Endothelial cell (in vitro differentiated cells): ENCODE results near the gene TTPAL. TPM values are rescaled to one million over a fixed set of nuclear protein-coding genes. Genes with fewer than 3 reads are reported as not detected.

Experiments
- DNase-seq: peaks from one replicate; pipeline ENCODE4 v3.0.0; 2021; ENCODE audit warnings: low spot score
- H3K27ac Mint-ChIP-seq: one replicate; pipeline ENCODE4 v1.8.0; 2021; ENCODE audit warnings: mixed read lengths, inconsistent platforms; ENCODE audit not compliant: unreplicated experiment
- H3K27me3 Mint-ChIP-seq: one replicate; pipeline ENCODE4 v1.8.0; 2021; ENCODE audit warnings: mild to moderate bottlenecking, moderate library complexity, mixed read lengths, inconsistent platforms; ENCODE audit not compliant: unreplicated experiment
- H3K36me3 Mint-ChIP-seq: one replicate; pipeline ENCODE4 v1.8.0; 2021; ENCODE audit warnings: mild to moderate bottlenecking, low read depth, mixed read lengths, inconsistent platforms; ENCODE audit not compliant: unreplicated experiment
- H3K4me1 Mint-ChIP-seq: one replicate; pipeline ENCODE4 v1.8.0; 2021; ENCODE audit warnings: mild to moderate bottlenecking, mixed read lengths, inconsistent platforms; ENCODE audit not compliant: unreplicated experiment
- H3K4me3 Mint-ChIP-seq: one replicate; pipeline ENCODE4 v1.8.0; 2021; ENCODE audit warnings: mild to moderate bottlenecking, mixed read lengths, inconsistent platforms; ENCODE audit not compliant: unreplicated experiment
- H3K9me3 Mint-ChIP-seq: one replicate; pipeline ENCODE4 v1.8.0; 2021; ENCODE audit warnings: mixed read lengths, inconsistent platforms; ENCODE audit not compliant: unreplicated experiment
- total RNA-seq: library from RNA; stranded (reverse); fragmentation: NEBNext Ultra II Directional; extraction: Animal tissue kit (Norgen Biotek cat#: 25700); gene quantifications from one replicate; pipeline ENCODE4 v1.2.1, GENCODE V29; 2021; ENCODE audit not compliant: unreplicated experiment
- TF ChIP-seq, protein P1 (sequence below): fragments of 200-600 bp; sonication (generic); IDR thresholded peaks from one replicate; pipeline ENCODE4 v1.5.0; 2021; ENCODE audit warnings: antibody characterized with exemption; ENCODE audit not compliant: unreplicated experiment

Gene TTPAL
- total RNA-seq, 1 donor from 2014 or later = 10.3 TPM

DNA sequence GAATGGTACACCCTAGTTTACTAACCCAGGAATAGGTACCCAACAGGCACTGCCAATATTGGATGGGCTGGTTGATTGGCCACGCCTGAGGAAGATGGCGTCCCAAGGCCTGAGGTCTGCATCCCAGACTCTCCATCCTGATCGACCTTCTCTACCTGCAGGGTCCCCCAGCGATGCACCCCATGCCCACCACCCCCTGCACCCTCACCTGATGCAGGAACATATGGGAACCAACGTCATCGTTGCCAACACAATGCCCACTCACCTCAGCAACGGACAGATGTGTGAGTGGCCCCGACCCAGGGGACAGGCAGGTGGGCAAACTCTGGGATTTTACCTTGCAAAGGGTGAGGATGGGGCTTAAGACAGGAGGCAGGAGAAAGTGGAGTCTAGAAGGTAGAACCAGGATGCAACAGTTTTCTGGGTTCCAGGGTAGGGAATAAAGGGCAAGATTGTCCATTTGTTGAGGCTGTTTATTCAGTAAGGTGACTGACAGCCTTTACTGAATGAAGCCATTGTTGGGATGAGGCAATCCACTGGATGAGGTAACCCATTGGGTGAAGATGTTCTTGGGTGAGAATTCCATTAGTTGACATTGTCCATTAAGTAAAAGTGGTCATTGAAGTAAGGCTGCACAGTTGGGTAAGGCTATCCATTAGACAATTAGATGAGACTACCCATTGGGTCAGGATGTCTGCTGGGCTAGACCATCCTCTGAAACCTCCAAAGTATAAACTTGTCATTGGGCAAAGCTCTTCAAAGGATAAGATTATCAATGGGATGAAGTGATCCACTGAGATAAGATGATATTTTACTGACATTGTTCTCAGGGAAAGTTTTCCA is 47.3 kb upstream of the TTPAL start:
- H3K27ac Mint-ChIP-seq = no peak overlapping the region

DNA sequence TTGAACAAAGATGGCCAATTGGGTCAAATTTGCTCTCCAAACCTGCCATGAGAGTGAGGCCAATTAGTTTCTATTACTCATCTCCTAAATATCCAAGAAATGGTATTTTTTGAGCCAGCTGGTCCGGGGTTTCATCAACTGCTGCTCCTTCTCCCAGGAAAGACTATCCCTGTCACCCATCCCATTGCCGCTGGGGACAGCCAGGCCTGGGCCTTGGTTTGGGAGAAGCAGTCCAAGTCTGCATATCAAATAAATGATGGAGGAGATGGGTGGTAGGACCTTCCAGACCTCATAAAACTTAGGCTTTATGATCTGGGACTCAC is 46.7 kb upstream of the TTPAL start:
- no peaks in the 10 kb centered on the region for H3K36me3 Mint-ChIP-seq
- no peak for DNase-seq
- no peak overlapping the region for H3K27ac Mint-ChIP-seq
- H3K4me3 Mint-ChIP-seq = no peak overlapping the region
- no peaks in the 10 kb centered on the region for H3K4me1 Mint-ChIP-seq
- TF ChIP-seq, protein P1, sequence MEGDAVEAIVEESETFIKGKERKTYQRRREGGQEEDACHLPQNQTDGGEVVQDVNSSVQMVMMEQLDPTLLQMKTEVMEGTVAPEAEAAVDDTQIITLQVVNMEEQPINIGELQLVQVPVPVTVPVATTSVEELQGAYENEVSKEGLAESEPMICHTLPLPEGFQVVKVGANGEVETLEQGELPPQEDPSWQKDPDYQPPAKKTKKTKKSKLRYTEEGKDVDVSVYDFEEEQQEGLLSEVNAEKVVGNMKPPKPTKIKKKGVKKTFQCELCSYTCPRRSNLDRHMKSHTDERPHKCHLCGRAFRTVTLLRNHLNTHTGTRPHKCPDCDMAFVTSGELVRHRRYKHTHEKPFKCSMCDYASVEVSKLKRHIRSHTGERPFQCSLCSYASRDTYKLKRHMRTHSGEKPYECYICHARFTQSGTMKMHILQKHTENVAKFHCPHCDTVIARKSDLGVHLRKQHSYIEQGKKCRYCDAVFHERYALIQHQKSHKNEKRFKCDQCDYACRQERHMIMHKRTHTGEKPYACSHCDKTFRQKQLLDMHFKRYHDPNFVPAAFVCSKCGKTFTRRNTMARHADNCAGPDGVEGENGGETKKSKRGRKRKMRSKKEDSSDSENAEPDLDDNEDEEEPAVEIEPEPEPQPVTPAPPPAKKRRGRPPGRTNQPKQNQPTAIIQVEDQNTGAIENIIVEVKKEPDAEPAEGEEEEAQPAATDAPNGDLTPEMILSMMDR = no peak
- no peaks in the 10 kb centered on the region for H3K9me3 Mint-ChIP-seq
- H3K27me3 Mint-ChIP-seq = peaks cover 7% of the 10 kb centered on the region

More for the DNA sequence above, 47.3 kb upstream of the TTPAL start:
- TF ChIP-seq, protein P1 = no peak
- H3K4me3 Mint-ChIP-seq = no peak overlapping the region
- H3K4me1 Mint-ChIP-seq = no peaks in the 10 kb centered on the region
- no peak for DNase-seq
- H3K27me3 Mint-ChIP-seq = peaks cover 7% of the 10 kb centered on the region
- H3K36me3 Mint-ChIP-seq = no peaks in the 10 kb centered on the region
- no peaks in the 10 kb centered on the region for H3K9me3 Mint-ChIP-seq

DNA sequence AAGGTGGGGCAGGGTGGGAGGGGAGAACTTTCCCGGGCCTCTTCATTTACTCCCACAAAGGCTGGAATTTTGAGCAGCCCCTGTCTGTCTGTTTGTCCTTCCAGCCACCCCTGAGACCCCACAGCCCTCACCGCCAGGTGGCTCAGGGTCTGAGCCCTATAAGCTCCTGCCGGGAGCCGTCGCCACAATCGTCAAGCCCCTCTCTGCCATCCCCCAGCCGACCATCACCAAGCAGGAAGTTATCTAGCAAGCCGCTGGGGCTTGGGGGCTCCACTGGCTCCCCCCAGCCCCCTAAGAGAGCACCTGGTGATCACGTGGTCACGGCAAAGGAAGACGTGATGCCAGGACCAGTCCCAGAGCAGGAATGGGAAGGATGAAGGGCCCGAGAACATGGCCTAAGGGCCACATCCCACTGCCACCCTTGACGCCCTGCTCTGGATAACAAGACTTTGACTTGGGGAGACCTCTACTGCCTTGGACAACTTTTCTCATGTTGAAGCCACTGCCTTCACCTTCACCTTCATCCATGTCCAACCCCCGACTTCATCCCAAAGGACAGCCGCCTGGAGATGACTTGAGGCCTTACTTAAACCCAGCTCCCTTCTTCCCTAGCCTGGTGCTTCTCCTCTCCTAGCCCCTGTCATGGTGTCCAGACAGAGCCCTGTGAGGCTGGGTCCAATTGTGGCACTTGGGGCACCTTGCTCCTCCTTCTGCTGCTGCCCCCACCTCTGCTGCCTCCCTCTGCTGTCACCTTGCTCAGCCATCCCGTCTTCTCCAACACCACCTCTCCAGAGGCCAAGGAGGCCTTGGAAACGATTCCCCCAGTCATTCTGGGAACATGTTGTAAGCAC is 46.0 kb upstream of the TTPAL start:
- TF ChIP-seq, protein P1 = no peak
- no peak overlapping the region for H3K4me3 Mint-ChIP-seq
- no peaks in the 10 kb centered on the region for H3K4me1 Mint-ChIP-seq
- no peak overlapping the region for H3K27ac Mint-ChIP-seq
- no peaks in the 10 kb centered on the region for H3K9me3 Mint-ChIP-seq
- H3K36me3 Mint-ChIP-seq = no peaks in the 10 kb centered on the region
- H3K27me3 Mint-ChIP-seq = peaks cover 7% of the 10 kb centered on the region
- no peak for DNase-seq

DNA sequence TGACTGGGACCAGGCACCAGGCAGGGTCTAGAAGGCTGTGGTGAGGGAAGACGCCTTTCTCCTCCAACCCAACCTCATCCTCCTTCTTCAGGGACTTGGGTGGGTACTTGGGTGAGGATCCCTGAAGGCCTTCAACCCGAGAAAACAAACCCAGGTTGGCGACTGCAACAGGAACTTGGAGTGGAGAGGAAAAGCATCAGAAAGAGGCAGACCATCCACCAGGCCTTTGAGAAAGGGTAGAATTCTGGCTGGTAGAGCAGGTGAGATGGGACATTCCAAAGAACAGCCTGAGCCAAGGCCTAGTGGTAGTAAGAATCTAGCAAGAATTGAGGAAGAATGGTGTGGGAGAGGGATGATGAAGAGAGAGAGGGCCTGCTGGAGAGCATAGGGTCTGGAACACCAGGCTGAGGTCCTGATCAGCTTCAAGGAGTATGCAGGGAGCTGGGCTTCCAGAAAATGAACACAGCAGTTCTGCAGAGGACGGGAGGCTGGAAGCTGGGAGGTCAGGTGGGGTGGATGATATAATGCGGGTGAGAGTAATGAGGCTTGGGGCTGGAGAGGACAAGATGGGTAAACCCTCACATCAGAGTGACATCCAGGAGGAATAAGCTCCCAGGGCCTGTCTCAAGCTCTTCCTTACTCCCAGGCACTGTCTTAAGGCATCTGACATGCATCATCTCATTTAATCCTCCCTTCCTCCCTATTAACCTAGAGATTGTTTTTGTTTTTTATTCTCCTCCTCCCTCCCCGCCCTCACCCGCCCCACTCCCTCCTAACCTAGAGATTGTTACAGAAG is 45.2 kb upstream of the TTPAL start:
- no peaks in the 10 kb centered on the region for H3K9me3 Mint-ChIP-seq
- no peak overlapping the region for H3K4me3 Mint-ChIP-seq
- H3K36me3 Mint-ChIP-seq = no peaks in the 10 kb centered on the region
- no peak for DNase-seq
- H3K27me3 Mint-ChIP-seq = peaks cover 7% of the 10 kb centered on the region
- H3K27ac Mint-ChIP-seq = no peak overlapping the region
- TF ChIP-seq, protein P1 = no peak
- H3K4me1 Mint-ChIP-seq = no peaks in the 10 kb centered on the region
